GM21526 (cell line): ENCODE measurements around the gene ELAPOR1.
"Not testable (repeated sequence)": the region's sequence is repeated elsewhere in the genome, so short reads cannot be mapped to it uniquely, and the experiment has no call there.

ENCODE experiments used
- ATAC-seq: cut with Tn5 transposase; IDR thresholded peaks from one replicate; pipeline ENCODE4 v1.9.1; 2021; ENCODE audit warnings: moderate library complexity; ENCODE audit not compliant: unreplicated experiment, low FRiP score

The ELAPOR1 gene

GRCh38 chr1:109135940-109136339, 22.0 kb downstream of the ELAPOR1 start:
- ATAC-seq: no peak

DNA sequence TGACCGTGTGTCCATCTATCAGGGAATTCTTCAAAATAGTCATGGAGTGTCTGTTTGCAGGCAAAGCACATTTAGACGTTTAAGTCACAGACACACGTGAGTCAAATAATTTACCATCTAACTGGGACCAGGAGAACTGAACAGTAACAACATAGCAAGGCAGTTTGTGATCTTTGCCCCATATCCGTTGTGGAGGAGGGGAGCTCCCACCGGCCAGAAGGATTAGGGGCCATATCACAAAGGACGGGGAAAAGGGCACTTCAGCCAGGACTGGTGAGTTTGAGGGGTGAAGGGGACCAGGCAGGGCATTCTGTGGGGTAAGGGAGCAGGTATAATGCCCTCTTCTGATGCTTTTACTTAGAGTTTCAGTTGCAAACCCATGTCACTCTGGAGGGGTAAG, 22.9 kb downstream of the ELAPOR1 start:
- ATAC-seq: no peak

GRCh38 chr1:109137958-109138357, 24.0 kb downstream of the ELAPOR1 start:
- ATAC-seq: no peak

DNA sequence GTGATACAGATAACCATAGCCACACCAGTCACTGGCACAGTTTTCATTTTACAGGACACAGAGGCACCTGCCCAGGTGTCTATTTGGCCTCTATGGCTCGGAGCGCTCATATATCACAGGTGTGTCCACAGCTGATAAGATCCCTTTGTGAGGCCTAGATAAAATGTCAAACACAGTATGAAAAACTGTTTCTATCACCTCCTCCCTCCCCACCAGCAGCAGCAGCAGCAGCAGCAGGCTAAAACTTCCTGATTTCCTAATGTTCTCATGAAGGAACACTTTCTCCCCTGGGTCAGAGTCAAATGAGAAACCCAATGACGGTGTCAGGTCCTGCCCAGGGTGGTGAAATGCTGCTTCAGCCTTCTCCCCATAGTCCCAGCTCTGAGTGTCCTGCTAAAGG, 24.4 kb downstream of the ELAPOR1 start:
- no peak for ATAC-seq

DNA sequence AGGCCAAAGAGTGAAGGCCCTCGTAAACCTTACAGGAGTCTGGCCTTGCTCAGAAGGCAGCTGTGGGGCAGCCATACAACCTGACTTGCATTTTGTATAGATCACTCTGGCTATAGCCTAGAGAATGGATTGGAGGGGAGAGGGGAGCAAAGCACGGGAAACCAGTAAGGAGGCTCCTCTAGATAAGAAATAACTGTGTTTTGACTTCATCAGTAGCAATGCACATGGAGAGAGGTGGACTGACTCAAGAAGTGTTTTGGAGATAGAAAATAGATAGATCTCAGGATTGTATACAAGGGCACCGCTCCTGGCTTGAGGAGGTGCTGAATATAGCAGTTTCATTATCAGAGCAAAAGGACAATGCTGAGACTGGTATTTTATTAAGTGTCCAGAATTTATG, 26.5 kb downstream of the ELAPOR1 start:
- no peak for ATAC-seq

- no peak for ATAC-seq
Observed at GRCh38 chr1:109142260-109142659, 28.3 kb downstream of the ELAPOR1 start.

- not testable (repeated sequence) for ATAC-seq
Observed at GRCh38 chr1:109142725-109143124, 28.8 kb downstream of the ELAPOR1 start.

DNA sequence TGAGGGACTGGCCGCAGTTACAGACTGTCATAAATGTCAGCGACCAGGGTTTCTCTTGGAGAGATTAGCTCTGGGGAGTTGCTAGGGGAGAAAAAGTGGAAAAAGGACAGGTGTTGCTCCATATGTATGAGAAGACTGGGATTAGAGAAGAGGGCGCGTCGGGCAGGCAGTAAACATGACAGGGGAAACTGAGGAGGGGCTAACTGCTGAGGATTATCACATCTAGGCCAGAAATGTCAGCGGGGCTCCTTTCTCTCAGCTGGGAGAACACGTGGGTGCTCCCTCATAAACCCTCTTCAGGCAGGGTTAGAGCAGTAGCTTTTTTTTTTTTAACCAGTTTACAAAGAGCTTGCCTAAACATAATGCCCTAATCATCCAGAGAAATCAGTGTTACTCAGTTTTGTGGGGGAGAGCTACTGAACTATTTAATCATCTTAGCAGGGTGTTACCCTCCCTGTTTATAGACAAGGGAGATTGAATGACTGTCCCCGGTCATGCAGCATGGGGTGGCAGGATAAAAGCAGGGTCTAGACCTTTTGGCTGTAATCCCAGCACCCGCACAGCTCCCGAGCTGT, 35.2 kb downstream of the ELAPOR1 start:
- no peak for ATAC-seq

DNA sequence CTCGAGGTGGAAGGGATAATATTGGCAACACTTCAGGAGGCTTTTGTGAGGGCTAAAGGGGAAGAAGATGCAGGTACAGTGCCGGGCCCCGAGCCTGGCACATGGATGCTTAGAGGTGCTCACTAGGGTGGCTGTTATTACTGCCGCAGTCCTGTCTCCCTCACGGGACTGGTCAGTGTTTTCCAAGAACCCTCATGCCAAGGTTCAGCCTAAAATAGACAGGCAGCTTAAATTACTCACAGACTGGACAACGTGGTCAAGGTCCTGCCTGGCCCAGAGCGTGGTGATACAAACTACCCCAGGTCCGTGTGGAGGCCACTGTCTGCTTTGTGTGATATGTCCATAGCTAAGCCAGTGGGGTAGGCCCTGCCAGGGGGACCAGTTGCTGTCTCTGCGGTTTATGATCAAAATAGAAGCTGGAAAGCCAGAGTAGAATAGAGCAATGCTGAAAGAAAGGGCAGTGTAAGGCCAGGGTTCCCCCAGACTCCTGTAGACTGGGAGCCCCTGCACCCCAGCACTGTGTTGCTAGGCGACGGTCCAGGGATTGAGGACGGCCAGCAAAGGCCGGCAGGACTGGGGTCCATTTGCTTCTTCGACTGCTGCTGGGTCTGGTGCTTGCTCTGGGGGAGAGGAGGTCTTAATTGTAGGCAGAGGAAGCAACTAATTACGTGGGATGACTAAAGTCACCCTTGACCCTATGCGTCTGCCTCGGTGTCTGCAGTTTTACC, 36.1 kb downstream of the ELAPOR1 start:
- no peak for ATAC-seq

GRCh38 chr1:109151146-109151990, 37.5 kb downstream of the ELAPOR1 start:
- no peak for ATAC-seq

- no peak for ATAC-seq
Observed at GRCh38 chr1:109152196-109152595, 38.3 kb downstream of the ELAPOR1 start.

- ATAC-seq: no peak
Observed at GRCh38 chr1:109156916-109157385, 43.0 kb downstream of the ELAPOR1 start.

DNA sequence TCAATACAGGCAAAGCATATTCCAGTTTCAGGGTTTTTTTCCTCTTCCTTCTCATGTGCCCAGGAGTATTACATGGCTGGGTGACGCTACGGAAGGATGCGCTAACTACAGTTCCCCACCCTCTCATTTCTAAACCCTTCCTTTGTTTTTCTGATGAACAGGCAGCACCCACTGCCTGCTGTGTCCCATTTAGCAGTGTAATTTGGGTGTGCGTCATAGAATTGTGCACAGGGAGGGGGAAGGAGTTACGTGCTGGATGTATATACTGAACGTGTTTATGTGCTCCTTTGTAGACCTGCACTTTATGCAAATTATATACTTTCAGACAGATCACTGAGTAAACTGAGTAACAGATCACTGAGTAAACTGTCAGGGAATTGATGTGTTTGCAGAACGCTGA, 44.5 kb downstream of the ELAPOR1 start:
- ATAC-seq: no peak

- no peak for ATAC-seq
Observed at GRCh38 chr1:109159326-109159725, 45.4 kb downstream of the ELAPOR1 start.

DNA sequence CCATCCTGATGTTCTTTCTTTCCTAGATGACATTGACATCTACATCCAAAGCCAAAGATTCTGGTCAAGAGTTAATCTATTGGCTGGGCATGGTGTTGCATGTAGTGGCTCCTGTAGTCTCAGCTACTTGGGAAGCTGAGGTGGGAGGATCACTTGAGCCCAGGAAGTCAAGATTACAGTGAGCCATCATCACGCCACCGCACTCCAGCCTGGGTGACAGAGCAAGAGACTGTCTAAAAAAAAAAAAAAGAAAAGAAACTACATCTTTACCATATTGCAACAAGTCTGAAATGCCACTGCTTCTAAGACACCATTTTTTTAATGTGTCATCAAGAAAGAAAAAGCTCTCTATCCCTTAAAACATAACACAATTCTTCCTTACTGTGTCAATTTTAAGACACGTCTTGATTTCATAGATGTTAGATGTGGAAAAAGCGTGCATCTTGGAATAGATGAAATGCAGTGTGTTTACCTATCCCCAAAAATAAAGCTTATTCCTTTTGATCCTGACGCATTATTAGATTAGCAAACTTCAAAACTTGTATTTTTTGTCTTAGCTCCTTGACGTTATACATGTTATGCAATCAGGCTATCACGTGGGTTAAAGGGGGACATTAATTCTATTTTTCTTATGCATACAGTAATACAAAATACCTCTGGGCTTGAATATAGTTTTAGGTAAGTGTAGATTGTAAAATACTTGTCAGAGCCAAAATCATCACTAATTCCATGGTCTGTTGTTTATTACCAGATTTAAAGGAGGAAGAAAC, 46.3 kb downstream of the ELAPOR1 start:
- no peak for ATAC-seq

GRCh38 chr1:109161858-109162606, 48.1 kb downstream of the ELAPOR1 start:
- no peak for ATAC-seq

- no peak for ATAC-seq
Observed at GRCh38 chr1:109162626-109163025, 48.7 kb downstream of the ELAPOR1 start.

- ATAC-seq: no peak
Observed at GRCh38 chr1:109163551-109163950, 49.6 kb downstream of the ELAPOR1 start.
